GM03348 (cell line): ENCODE measurements around the gene TOR4A.

Experiments
- DNase-seq: peaks from one replicate; pipeline ENCODE4 v3.0.0; 2012; ENCODE audit warnings: low spot score

The TOR4A gene

GRCh38 chr9:137306850-137307254 is 29.3 kb downstream of the TOR4A start:
- DNase-seq = no peak

GRCh38 chr9:137307255-137308056 is 29.9 kb downstream of the TOR4A start:
- no peak for DNase-seq

GRCh38 chr9:137308057-137308619 is 30.6 kb downstream of the TOR4A start:
- no peak for DNase-seq

GRCh38 chr9:137309368-137310188 is 32.1 kb downstream of the TOR4A start:
- DNase-seq = no peak

- peak; percentile 4 for DNase-seq
Measured at GRCh38 chr9:137310189-137311052, 32.9 kb downstream of the TOR4A start.

- DNase-seq = peak; percentile 7
Measured at GRCh38 chr9:137311171-137311985, 33.9 kb downstream of the TOR4A start.

GRCh38 chr9:137311986-137312851 is 34.7 kb downstream of the TOR4A start:
- peak; percentile 6 for DNase-seq

- DNase-seq = peak; percentile 7
Measured at GRCh38 chr9:137312852-137313325, 35.4 kb downstream of the TOR4A start.

GRCh38 chr9:137313326-137313936 is 35.9 kb downstream of the TOR4A start:
- DNase-seq = peak; percentile 11

- peak; percentile 5 for DNase-seq
Measured at GRCh38 chr9:137313956-137314560, 36.5 kb downstream of the TOR4A start.

- DNase-seq = peak; percentile 8
Measured at GRCh38 chr9:137314561-137315560, 37.3 kb downstream of the TOR4A start.

GRCh38 chr9:137315581-137316011 is 38.1 kb downstream of the TOR4A start:
- peak; percentile 20 for DNase-seq

GRCh38 chr9:137316012-137316981 is 38.8 kb downstream of the TOR4A start:
- peak; percentile 85 for DNase-seq

GRCh38 chr9:137317021-137317717 is 39.6 kb downstream of the TOR4A start:
- peak; percentile 6 for DNase-seq

- DNase-seq = peak; percentile 5
Measured at GRCh38 chr9:137317718-137318511, 40.4 kb downstream of the TOR4A start.
